GM18511 (cell line): ENCODE measurements around the gene AMY1B.
"Not testable (repeated sequence)": the region's sequence is repeated elsewhere in the genome, so short reads cannot be mapped to it uniquely, and the experiment has no call there.

Source experiments
- ATAC-seq: cut with Tn5 transposase; IDR thresholded peaks from one replicate; pipeline ENCODE4 v1.9.1; 2021; ENCODE audit warnings: mild to moderate bottlenecking, moderate library complexity; ENCODE audit not compliant: unreplicated experiment

The AMY1B gene

GRCh38 chr1:103696110-103696509 lies at the start of gene AMY1B:
TSS of gene AMY1B (minus strand) at chr1:103696210. CDS start at chr1:103695639, 571 bp downstream.
- not testable (repeated sequence) for ATAC-seq

- ATAC-seq = not testable (repeated sequence)
These were observed 49.0 kb upstream of the AMY1B start for GRCh38 chr1:103745040-103745439.

DNA sequence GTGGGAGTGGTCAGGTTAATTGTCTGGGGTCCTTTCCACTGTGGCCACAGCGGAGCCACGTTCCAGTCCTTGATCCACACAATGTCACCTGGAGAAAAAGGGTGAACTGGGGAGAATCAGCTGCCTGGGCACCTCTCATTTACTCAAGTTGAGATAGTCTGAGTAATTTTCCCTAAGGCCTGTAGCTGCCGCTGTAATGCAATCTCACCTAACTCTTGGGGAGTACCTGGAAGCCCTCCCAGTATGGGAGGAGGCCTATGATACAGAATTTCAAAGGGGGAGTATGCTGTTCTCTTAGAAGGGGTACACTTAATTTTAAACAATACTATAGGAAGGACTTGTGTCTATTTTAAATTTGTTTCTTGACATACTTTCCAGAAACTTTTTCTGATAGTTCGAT lies 48.4 kb upstream of the AMY1B start:
- ATAC-seq = not testable (repeated sequence)

- ATAC-seq = not testable (repeated sequence)
These were observed 42.0 kb upstream of the AMY1B start for GRCh38 chr1:103738031-103738430.

GRCh38 chr1:103735334-103735733 lies 39.3 kb upstream of the AMY1B start:
- ATAC-seq = not testable (repeated sequence)

- not testable (repeated sequence) for ATAC-seq
These were observed 25.5 kb upstream of the AMY1B start for GRCh38 chr1:103721473-103721872.

- ATAC-seq = not testable (repeated sequence)
These were observed 21.4 kb upstream of the AMY1B start for GRCh38 chr1:103717404-103717803.

GRCh38 chr1:103710381-103710780 lies 14.4 kb upstream of the AMY1B start:
- not testable (repeated sequence) for ATAC-seq

DNA sequence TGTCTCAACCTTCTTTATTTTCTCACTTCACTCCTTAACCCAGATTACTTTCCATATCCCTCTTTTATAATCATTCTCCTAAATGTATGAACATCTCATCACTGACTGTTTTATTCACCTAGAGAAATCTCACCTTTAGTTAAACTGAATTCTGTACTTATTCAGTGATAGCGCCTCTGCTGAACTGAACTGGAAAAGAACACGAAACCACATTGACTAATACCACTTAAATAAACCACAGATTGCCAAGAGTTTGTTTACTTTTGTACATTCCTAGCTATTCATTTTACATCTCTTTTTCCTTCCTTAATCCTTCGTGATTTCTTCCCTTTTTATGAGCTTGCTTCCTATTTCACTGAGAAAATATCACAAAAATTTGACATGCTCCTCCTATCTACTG lies 11.7 kb upstream of the AMY1B start:
- ATAC-seq = not testable (repeated sequence)

DNA sequence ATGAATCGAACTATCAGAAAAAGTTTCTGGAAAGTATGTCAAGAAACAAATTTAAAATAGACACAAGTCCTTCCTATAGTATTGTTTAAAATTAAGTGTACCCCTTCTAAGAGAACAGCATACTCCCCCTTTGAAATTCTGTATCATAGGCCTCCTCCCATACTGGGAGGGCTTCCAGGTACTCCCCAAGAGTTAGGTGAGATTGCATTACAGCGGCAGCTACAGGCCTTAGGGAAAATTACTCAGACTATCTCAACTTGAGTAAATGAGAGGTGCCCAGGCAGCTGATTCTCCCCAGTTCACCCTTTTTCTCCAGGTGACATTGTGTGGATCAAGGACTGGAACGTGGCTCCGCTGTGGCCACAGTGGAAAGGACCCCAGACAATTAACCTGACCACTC lies 5.2 kb upstream of the AMY1B start:
- not testable (repeated sequence) for ATAC-seq

DNA sequence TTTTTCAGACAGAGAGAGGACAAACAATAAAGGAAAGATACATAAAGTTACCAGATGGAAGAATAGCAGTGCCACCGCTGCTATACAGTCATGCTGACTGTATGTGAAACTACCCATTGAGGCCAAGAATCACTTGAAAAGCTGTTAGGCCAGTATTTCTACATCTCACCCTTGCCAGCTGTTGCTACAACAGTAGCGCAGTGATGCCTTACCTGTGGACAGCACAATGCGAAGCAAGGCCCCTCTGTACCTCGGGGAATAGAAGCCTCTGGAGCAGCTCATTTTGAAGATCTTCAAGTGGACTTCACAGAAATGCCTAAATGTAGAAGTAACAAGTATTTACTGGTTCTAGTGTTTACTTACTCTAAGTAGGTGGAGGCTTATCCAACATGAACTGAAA lies 4.7 kb upstream of the AMY1B start:
- ATAC-seq = not testable (repeated sequence)

GRCh38 chr1:103697430-103697829 lies 1.4 kb upstream of the AMY1B start:
- ATAC-seq = not testable (repeated sequence)

DNA sequence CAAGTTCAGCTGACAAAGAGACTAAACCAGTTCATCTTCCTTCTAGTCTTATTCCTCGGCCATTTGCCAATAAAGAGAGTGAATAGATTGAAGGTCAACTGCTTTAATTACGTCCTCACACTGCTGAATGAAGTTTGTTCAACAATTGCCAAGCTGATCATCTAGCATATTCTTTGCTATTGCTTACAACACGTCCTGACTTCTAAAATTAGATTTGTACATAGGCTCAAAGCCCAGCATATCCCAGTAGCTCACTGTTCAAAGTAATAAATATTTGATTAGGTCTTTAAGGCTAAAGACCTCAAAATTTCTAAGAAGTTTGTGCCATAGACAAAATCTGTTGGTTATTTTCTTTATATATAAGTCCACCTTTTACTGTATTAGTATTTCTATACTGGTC lies 19.7 kb downstream of the AMY1B start:
- ATAC-seq = not testable (repeated sequence)

DNA sequence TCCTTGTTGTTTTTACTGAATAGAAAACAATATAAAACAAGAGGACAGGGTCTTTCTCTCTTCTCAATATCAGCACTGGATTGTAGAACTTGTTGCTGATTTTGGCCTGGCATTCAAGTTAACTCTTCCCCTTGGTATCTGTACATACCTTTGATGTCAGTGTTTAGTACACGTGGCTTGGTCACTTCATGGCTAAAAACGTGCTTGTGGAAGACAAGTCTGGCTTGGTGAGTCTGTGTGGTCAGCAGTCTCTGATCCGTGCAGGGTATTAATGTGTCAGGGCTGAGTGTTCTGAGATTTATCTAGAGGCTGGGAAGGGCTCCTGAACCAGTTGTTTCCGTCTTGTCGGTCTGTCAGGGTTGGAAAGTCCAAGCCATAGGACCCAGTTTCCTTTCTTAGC lies 40.5 kb downstream of the AMY1B start, which contains the start of gene AMY1A:
TSS of gene AMY1A (plus strand) at position 301 of the 400 bp plus-strand sequence. CDS start 571 bp downstream, outside the sequence.
- ATAC-seq = not testable (repeated sequence)

- not testable (repeated sequence) for ATAC-seq
These were observed 41.9 kb downstream of the AMY1B start for GRCh38 chr1:103654133-103654532.

- ATAC-seq = not testable (repeated sequence)
These were observed 45.1 kb downstream of the AMY1B start for GRCh38 chr1:103650889-103651288.

DNA sequence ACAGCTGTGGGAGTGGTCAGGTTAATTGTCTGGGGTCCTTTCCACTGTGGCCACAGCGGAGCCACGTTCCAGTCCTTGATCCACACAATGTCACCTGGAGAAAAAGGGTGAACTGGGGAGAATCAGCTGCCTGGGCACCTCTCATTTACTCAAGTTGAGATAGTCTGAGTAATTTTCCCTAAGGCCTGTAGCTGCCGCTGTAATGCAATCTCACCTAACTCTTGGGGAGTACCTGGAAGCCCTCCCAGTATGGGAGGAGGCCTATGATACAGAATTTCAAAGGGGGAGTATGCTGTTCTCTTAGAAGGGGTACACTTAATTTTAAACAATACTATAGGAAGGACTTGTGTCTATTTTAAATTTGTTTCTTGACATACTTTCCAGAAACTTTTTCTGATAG lies 45.7 kb downstream of the AMY1B start:
- ATAC-seq = not testable (repeated sequence)

DNA sequence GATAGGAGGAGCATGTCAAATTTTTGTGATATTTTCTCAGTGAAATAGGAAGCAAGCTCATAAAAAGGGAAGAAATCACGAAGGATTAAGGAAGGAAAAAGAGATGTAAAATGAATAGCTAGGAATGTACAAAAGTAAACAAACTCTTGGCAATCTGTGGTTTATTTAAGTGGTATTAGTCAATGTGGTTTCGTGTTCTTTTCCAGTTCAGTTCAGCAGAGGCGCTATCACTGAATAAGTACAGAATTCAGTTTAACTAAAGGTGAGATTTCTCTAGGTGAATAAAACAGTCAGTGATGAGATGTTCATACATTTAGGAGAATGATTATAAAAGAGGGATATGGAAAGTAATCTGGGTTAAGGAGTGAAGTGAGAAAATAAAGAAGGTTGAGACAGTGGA lies 52.1 kb downstream of the AMY1B start:
- ATAC-seq = not testable (repeated sequence)

DNA sequence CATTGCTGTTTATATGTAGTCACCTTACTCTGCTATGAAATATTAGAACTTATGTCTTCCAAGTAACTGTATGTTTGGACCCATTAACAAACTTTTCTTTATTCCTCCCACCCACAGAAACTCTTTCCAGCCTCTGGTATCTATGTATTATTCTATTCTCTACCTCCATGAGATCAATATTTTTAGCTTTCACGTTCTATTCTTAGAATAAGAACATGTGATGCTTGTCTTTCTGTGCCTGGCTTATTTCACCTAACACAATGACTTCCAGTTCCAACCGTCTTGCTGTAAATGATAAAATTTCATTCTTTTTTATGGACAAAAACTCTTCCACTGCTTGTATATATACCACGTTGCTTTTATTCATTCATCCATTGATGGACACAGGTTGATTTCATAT lies 54.8 kb downstream of the AMY1B start:
- not testable (repeated sequence) for ATAC-seq
